GM19238 (cell line): ENCODE results near the gene RALGPS2.
A peak's percentile ranks its signal among the peaks of the same experiment; 100 is the strongest.
"Not testable (repeated sequence)": the region's sequence is repeated elsewhere in the genome, so short reads cannot be mapped to it uniquely, and the experiment has no call there.

Source experiments
- DNase-seq: peaks from one replicate; pipeline ENCODE4 v3.0.0; 2011; ENCODE audit warnings: low spot score; ENCODE audit not compliant: insufficient read length

The RALGPS2 gene

GRCh38 chr1:178723546-178723945, 1.5 kb upstream of the RALGPS2 start:
- no peak for DNase-seq

GRCh38 chr1:178724376-178724727, 692 bp upstream of the RALGPS2 start:
- no peak for DNase-seq

- DNase-seq: peak; percentile 9
Observed at GRCh38 chr1:178725466-178726086, 532 bp downstream of the RALGPS2 start.

- DNase-seq: peak; percentile 53
Observed at GRCh38 chr1:178726087-178726517, 1.1 kb downstream of the RALGPS2 start.

GRCh38 chr1:178726545-178726944, 1.5 kb downstream of the RALGPS2 start:
- no peak for DNase-seq

- no peak for DNase-seq
Observed at GRCh38 chr1:178727014-178727895, 2.2 kb downstream of the RALGPS2 start.

GRCh38 chr1:178733972-178734371, 8.9 kb downstream of the RALGPS2 start:
- no peak for DNase-seq

- no peak for DNase-seq
Observed at GRCh38 chr1:178738780-178739179, 13.7 kb downstream of the RALGPS2 start.

- no peak for DNase-seq
Observed at GRCh38 chr1:178739285-178740045, 14.4 kb downstream of the RALGPS2 start.

- no peak for DNase-seq
Observed at GRCh38 chr1:178740491-178740890, 15.4 kb downstream of the RALGPS2 start.

- DNase-seq: no peak
Observed at GRCh38 chr1:178740924-178741323, 15.9 kb downstream of the RALGPS2 start.

- no peak for DNase-seq
Observed at GRCh38 chr1:178743801-178744200, 18.8 kb downstream of the RALGPS2 start.

- DNase-seq: no peak
Observed at GRCh38 chr1:178745260-178745659, 20.2 kb downstream of the RALGPS2 start.

GRCh38 chr1:178746345-178746744, 21.3 kb downstream of the RALGPS2 start:
- no peak for DNase-seq

- DNase-seq: not testable (repeated sequence)
Observed at GRCh38 chr1:178747361-178747760, 22.3 kb downstream of the RALGPS2 start.

- no peak for DNase-seq
Observed at GRCh38 chr1:178749581-178750166, 24.6 kb downstream of the RALGPS2 start.

- DNase-seq: no peak
Observed at GRCh38 chr1:178751046-178751445, 26.0 kb downstream of the RALGPS2 start.

- no peak for DNase-seq
Observed at GRCh38 chr1:178752891-178753290, 27.8 kb downstream of the RALGPS2 start.

GRCh38 chr1:178754655-178755256, 29.7 kb downstream of the RALGPS2 start:
- DNase-seq: not testable (repeated sequence)

- DNase-seq: no peak
Observed at GRCh38 chr1:178768423-178768822, 43.4 kb downstream of the RALGPS2 start.

GRCh38 chr1:178772952-178773351, 47.9 kb downstream of the RALGPS2 start:
- DNase-seq: no peak
